HG03521 (cell line): ENCODE measurements around the gene LENEP.

ENCODE experiments used
- ATAC-seq: cut with Tn5 transposase; IDR thresholded peaks from one replicate; pipeline ENCODE4 v1.9.1; 2021; ENCODE audit warnings: mild to moderate bottlenecking, moderate library complexity; ENCODE audit not compliant: unreplicated experiment

LENEP gene

DNA sequence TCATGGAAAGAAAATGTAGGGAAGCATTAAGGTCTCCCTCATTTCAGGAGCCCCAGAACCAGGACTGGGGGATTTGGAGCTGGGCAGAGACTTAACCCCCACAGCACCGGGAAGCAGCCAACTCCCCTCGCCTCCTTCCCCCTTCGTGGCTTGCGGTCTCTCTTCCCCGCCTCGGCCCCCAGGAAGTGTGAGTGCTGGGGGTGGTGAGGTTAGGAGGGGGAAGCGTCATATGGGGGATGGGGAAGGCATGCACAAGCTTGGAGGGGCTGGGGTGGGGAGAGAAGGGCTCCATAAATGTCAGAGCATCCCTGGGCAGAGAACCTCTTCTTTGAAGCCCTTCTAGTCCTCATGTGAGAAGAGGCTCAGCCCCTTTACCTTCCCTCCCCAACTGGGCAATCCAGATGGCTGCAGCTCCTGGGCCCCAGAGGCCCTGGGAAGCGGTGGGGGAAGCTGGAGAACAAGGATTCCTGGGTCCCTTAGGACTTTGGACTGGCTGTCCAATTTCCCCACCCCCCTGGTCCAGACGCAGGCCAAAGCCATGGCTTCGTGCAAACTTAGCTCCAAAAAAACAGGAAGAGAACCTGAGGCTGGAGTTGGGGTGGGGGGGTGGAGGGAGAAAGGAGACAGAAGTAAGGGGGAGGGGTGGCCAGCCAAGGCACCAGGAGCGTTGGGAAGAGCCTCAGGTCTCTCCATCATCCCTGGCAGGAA is 17.0 kb downstream of the LENEP start:
- no peak for ATAC-seq

DNA sequence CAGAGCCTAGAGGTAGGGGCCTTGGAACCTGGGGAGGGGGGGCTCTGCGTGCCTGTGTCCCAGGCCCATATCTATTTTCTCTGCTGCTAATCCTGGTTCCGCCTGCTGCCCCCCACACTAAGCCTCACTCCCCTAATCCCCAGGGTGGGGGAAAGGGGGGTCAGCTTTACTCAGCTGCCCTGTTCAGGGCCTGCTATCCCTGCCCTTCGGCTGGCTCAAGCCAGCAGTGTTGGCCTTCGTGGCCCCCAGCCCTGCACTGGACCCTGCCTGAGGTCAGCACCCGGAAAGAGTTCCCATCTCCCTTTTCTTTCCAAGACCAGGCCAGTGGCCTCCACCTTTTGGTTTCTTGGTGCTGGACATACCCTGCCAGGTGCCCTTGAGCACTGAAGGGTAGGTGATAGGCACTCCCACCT is 17.6 kb downstream of the LENEP start:
- ATAC-seq = no peak

DNA sequence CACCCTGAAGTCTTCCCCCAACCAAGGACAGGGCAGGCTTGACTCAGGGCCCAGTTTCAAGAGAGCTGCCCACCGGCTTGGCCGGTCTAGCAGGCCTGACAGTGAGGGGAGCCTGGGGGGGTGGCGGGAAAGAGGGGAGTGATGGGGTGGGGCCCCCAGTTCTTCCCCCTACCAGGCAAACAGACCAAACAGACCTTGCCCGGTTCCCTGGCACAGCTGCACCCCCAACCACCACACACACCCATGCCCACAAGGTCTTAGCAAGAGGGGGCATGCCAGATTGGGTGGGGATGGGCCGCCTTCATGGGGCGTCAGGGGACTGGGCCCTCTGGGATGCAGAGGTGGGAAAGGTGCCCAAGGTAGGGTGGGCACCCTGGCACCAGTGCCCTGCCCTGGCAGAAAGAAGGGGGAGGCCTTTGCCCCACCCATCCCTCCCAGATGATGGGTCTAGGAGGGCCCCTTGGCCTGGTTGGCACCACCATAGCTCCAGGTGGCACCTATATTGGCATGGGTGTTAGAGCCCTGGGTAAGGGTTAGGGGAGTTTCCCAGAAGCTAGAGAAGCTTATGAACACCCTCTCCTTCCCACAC is 18.1 kb downstream of the LENEP start:
- no peak for ATAC-seq

DNA sequence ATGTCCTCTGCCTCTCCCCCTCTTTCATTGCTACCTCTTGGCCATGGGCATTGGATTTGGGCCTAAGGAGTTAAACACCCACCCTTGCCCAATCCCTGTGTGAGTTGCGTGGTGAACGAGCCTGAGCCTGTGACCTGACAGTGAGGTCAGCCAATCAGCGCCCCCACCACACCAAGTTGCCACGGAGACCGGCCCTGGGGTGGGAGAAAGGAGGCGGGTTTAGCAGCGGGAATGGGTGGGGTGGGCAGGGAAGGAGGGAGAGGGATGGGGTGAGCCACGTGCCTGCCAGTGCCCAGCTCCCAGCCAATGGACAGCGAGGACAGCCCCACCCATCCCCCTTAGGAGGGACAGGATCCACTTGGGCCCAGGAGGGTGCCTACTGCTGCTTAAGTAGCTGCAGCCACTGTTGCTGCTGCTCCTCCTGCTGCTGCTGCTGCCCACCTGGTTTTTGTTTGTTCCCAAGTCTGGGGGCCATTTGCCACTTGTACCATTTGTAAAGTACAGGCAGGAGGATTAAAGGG is 18.7 kb downstream of the LENEP start:
- ATAC-seq = no peak

DNA sequence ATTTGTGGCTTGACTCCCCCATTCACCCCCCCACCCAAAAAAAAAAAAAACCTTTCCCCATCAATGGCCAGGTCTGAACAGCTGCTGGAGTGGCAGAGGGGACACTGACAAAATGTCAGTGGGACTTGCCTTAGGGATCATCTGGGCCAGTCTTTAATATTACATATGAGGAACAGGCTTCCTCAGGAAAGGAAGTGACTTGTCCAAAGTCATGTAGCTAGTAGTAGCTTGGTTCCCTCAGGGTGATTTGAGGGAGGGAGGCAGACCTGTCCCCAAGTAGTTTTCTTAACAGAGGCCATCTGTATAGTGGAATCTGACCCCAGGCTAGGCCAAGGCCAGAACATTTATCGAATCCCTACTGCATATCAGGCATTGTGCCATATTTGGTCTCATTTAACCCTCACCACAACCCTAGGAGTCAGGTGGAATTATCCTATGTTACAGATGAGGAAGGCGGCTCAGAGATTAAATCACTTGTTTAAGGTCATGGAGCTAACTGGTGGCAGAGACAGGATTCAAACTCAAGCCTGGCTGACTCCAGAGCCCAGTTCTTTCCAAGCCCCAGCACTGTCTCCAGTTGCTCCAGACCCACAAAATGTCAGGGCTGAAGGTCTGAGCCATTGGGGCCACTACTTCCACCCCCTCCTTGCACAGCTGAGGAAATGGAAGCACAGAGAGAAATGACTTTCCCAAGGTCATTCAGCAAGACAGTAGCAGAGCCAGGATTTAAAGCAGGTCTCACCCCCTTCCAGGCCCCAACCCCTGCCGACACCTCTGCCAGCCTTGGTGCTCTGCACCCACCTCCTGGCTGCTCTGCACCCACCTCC is 19.6 kb downstream of the LENEP start:
- no peak for ATAC-seq

DNA sequence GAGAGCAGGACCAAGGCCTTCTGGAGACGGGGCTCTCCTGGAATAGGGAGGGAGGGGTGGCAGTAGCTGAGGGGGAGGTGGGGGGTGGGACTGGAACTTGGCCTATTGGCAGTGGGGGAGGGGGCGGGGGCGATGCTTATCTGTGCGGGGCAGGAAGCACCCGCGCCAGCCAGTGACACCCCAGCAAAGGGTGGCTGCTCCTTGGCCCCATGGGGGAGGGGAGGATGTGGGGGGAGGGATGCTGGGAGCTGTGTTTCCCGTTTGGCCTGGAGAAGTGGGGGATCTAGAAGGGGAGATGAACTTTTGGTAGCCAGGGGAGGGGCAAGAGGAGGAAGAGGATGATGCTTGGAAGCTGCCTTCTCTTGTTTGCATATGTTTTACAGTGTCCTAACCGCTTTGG is 20.2 kb downstream of the LENEP start:
- ATAC-seq = no peak

DNA sequence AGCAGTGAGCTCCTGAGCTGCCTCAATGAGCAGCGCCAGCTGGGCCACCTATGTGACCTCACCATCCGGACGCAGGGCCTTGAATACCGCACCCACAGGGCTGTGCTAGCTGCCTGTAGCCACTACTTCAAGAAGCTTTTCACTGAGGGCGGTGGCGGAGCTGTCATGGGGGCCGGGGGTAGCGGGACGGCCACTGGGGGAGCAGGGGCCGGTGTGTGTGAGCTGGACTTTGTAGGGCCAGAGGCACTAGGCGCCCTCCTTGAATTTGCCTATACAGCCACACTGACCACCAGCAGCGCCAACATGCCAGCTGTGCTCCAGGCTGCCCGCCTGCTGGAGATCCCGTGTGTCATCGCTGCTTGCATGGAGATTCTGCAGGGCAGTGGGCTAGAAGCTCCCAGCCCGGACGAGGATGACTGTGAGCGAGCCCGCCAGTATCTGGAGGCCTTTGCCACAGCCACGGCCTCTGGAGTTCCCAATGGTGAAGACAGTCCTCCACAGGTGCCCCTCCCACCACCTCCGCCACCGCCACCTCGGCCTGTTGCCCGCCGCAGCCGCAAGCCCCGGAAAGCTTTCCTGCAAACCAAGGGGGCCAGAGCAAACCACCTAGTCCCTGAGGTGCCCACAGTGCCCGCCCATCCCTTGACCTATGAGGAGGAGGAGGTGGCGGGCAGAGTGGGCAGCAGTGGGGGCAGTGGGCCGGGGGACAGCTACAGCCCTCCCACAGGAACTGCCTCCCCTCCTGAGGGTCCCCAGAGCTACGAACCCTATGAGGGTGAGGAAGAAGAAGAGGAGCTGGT is 21.5 kb downstream of the LENEP start:
- ATAC-seq = no peak

DNA sequence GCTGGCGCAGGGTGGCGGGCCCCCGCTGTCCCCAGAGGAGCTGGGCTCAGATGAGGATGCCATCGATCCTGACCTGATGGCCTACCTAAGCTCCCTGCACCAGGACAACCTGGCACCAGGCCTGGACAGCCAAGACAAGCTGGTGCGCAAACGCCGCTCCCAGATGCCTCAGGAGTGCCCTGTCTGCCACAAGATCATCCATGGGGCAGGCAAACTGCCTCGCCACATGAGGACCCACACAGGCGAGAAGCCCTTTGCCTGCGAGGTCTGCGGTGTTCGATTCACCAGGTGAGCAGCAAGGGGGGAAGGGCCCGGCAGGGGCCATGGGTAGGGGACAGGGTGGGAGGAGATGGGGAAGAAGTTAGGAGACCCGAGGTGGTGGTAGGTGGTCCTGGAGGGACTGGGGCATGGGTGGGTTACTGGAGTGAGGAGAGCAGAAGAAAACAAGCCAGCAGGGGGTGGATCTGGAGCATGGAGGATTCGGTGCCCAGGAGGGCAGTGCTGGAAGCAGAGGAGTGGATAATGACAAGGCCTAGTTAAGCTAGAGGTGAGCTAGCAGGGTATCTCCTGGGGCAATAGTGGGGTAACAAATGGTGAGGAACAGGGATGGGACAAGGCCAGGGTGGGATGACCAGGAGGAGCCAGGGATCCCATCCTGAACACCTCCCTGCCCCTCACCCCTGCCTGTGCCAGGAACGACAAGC is 22.3 kb downstream of the LENEP start:
- ATAC-seq = no peak

DNA sequence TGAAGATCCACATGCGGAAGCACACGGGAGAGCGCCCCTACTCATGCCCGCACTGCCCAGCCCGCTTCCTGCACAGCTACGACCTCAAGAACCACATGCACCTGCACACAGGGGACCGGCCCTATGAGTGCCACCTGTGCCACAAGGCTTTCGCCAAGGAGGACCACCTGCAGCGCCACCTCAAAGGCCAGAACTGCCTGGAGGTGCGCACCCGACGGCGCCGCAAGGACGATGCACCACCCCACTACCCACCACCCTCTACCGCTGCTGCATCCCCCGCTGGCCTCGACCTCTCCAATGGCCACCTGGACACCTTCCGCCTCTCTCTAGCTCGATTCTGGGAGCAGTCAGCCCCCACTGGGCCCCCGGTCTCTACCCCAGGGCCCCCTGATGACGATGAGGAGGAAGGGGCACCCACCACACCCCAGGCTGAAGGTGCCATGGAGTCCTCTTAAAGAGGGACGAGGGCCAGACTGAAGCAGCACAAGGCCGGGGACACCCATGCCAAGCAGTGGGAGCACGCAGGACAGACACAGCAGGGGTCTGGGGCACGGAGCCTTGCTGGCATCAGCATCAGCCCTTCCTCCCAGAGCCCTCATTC is 22.9 kb downstream of the LENEP start:
- no peak for ATAC-seq

DNA sequence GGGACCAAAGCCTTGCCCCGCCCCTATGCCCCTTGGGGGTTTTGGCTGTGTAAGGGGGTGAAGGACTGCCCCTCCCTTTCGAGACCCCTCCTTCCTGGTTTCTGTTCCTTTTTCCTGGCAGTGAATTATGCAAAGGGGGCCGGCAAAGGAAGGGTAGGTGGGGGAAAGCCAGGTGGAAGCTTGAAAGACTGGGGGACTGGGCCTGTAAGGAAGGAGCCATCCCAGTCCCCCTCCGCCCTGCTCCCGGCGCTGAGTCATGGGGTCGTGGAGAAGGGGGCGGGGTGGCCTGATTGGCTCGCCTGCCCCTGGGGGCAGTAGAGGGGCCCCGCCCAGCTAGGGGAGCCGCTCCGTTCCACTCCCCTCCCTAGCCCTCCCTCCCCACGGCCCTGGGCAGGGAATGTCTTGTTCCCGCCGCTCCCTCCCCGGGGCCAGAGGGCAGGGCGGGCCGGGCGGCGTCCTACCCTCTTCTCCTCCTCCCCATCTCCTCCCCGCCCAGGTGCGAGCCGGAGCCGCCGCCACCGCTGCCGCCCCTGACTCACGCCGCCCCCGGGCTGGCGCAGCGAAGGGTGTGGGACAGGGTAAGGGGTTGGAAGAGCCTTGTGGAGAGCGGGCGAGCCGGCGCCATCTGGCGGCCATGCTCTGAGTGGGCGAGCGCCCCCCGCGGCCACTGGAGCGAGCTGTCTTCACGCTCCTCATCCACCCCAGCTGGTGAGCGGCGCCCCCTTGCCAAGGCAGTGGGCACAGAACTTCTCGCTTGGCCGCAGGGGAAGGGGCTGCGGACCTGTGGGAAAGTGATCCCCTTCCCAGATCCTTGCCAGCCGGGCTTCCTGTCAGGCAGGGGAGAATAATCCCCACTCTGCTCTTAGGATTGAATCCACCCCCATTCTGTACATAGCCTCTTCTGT is 23.9 kb downstream of the LENEP start:
- ATAC-seq = peak; percentile 79

DNA sequence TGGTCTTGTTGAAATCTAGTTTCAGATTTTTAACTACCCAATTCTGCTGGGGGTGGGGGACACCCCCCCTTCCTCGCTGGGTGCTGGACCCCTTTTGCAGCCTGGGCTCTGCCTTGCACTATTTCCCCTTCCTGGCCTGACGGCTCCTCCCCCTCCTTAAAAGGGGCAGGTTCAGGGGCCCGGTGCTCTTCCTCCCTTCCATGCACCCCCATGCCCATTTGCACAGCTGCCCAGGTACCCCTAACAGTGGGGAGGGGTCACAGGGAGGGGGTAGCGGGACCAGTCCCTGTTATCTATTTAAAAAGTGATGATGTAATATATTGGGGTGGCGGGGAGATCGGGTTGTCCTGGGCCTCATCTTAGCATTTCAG is 24.5 kb downstream of the LENEP start:
- no peak for ATAC-seq

DNA sequence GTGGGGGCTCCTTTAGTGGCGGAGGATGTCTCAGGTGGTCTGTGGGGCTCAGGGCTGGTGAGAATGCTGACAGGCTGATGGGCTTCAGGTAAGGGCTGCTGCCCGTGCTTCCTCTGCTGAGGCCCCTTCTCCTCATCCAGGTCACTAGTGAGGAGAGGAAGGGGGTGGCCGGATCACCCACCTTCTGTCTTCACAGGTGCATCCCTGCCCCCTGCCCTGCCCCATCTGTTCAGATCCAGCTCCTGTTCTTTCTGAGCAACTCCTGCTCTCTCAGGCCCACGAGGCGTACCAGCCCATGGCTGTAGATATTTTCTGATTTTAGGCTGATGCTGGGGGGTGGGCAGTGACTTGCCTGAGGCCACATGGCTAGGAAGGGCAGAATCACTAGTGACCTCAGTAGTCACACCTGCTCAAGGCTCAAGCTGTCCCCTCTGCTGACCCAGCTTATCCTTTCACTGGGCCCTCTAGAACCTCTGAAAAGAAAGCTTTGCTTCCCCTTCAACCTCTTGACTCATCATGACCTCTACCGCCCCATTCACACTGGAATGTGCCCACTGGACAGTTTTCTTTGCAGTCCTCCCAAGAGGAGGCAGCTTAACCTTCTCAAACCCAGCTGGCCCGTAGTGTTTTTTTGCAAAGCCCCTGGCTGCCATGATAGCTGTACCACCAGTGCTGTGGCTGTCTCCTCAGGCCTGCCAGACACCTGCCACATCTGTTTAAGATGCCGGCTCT is 25.4 kb downstream of the LENEP start:
- no peak for ATAC-seq

DNA sequence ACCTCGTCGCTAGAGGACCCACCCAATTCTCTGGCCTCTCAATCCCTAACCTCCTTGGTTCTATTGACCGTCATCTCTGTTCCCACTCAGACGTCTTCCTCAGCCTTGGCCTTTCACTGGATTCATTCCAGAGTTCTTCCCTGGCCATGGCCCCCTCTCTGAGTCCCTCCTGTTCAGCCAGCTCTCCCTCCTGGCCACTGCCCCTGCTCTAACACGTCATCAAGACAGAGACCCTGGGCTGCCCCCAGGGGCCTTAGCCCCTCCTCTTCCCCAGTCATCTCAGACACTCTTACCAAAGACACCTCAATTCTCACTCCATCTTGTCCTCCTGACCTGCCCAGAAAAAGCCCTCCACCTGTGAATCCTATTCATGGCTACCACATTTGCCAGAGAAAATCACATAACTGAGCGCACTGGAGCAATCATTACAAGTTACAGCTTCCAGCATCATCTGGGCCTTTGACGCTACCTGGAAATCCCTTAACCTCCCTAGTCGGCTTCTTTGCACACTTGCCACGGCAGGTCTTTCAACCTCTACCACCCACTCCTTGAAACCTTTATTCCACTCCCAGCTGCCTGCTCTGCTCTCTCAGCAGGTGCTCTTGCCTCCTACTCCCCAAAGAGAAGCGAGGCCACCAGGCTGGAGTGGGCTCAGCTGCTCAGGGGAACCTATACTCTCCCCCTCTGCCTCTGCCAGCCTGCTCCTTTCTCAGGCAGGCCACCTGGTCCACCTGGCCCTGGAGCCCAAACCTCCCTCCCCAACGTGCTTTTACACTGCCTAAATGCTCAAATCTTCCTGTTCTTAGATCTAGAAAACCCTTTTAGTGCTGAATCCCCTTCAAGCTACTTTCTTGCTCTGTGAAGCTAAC is 26.2 kb downstream of the LENEP start:
- ATAC-seq = no peak

DNA sequence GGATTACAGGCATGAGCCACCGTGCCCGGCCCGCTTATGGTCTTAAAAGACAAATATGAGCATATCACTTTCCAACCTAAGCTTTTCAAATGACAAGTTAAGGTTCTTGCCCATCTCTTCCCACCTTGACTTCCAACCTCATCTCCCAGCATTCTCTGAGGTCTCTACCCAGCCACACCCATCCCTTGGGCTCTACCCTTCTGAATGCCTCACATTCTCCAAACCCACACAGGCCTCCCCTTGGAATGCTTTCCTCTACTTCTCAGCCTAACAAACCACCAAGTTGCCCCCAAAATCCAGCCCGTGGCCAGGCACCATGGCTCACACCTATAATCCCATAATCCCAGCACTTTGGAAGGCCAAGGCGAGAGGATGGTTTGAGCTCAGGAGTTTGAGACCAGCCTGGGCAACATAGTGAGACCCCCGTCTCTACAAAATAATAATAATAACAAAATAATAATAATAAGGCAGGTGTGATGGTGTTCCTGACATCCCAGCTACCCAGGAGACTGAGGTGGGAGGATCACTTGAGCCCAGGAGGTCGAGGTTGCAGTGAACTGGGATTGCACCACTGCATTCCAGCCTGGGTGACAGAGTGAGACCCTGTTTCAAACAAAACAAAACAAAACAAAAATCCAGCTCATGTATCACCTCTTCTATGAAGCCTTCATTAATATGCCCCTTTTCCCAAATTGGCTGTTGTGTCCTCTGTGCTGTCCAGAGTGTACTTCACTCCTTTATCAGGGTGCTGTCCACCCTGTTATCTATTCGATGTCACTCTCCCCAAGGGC is 28.9 kb downstream of the LENEP start:
- no peak for ATAC-seq

DNA sequence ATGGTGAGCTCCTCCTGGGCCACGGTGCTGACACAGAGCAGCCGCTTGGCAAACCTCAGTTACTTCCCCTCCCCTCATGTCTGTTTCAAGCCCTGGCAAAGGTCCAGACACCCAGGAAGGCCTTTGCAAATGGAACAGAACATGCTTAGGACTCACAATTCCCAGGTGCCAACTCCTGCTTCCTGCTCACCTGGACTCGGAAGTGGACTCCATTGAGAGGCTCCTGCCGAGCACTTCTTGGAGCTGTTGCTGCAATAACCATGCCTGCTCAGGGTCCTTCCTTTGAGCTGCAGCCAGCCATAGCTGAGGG is 29.5 kb downstream of the LENEP start:
- ATAC-seq = no peak

DNA sequence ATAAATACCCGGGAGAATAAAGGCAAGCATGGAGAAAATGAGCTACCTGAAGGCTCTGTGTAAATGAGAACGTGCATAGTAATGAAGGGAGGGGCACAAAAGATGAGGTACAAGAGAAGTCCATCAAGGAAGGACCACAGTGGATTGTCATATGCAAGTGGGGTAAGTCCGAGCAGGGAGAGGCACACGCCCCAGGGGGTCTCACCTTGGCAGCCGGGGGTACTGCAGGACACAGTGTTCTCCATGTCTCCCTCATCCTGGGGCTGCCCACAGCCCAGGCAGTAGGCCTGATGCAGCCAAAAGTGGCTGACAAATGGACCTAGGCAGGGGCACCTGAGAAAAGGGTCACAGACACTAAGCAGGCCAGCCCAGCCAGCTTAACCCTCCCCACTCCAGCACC is 30.2 kb downstream of the LENEP start:
- no peak for ATAC-seq

DNA sequence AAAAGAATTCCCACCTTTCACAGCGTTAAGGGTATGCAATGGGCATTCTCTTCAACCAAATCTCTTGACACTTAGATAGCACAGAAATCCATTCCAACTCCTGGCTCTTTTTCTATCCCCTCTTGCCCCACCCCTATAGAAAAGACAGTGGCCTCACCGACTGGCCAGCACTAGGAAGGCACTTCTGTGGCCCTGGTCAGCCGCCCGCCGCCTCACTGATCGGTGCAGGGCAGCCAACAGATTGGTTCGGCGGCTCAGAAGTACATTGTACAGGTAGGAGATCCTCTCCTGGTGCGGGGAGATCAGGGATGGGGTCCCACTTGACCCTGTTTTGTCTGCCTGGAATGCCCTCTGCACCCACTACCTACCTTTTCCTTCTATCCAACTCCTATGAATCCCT is 30.9 kb downstream of the LENEP start:
- no peak for ATAC-seq
